EL (cell line): ENCODE results near the gene STK16.

Source experiments
- DNase-seq: peaks from one replicate; pipeline ENCODE4 v3.0.0-alpha.2; 2016

STK16 gene

DNA sequence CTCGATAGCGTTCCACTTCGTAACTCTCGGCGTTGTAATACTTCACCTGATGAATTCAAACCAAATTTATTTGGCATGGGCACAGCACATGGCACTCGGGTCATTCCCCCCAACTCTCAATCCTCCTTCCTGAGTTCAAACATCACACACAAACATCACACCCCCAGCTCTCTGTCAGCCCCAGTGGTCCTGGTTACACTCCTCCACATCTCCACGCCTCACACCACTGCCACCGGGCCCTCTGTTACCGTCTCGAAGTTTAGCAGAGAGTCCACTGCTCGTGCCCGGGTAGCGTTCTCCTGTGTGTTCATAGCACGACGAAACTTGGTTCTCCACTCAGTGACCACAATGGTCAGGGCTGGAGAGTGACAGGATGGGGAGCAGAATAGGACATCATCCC is 31.1 kb upstream of the STK16 start:
- no peak for DNase-seq

DNA sequence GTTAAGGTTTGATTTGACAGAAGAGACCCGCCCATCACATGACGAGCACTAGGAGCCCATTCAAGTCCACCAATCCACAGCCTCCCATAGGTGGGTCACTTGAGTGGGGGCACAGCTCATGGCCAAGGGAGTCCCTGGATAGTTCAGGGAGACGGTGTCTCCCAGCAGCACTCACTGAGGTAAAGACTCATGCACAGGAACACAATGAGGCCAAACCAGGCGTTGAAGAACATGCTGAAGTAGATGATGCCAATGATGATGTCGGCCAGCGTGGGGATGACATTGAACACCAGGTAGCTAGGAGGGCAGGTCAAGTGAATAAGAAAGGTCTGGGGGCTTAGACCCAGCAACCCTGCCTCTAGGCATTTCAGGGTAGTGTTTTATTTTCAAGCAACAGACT is 30.5 kb upstream of the STK16 start:
- DNase-seq = no peak

DNA sequence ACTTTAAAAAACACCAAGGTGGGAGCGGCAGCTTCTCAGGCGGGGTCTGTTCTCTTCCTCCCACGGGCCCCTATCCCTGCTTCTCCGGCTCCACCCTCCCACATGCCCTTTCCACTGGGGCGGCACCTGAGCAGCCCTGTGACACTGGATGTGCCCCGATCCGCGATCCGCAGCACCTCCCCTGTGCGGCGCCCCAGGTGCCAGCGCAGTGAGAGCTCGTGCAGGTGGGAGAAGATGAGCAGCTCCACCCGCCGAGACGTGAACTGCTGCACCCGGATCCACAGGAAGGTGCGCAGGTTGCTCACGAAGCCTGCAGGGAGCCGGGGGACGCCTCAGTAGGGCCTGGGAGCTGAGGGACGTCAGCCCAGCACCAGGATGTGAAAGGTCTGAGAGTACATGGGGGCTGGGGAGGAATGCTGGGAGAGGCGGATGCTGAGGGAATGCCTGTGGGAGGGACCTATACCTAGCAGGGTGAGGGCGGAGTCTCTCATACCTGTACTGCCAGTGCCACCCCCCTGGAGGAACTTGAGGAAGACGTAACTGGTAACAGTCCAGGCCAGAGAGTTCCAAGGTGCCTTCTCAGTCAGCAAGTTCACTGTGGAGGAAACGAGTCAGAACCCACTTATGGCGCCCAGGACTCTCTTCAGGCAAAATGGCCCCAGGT is 29.3 kb upstream of the STK16 start:
- DNase-seq = no peak

DNA sequence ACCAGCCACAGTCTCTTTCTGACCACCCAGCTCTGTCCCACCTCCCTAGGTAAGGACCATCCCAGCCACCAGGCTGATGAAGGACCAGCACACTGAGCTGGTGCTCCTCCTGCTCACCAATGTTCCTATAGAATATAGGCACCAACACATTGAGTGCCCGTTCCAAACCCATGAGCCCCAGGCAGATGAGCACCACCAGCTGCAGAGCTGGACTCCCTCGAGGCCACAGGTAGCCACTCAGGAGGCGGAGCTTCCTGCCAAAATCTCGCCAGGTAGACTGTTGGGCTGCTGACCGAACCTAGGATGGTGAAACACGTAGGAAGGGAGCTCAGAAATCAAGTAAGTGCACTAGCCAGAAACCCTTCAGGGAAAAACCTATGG is 28.8 kb upstream of the STK16 start:
- no peak for DNase-seq

DNA sequence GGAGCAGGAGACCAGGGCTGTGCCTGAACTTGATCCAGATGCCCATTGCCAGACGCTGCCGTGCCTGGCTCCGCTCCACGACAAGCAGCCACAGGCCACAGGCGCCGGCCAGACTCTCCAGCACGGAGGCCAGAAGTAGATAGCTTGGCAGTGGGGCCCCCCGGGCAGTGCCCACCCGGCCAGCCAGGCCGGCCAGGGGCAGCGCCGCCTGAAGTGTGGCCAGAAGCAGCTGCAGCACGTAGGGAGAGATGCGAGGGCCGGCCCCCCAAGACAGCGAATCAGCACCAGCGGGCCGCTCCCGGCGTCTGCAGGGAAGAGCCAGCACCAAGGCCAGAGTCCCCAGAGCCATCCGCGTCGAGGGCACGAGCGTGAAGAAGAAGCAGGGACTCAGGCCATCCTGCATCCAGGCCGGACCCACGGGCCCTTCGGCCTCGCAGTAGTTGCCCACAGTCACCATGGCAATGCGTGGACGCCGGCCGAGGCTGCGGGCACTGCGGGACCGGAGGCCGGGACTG is 27.0 kb upstream of the STK16 start:
- peak; percentile 80 for DNase-seq

DNA sequence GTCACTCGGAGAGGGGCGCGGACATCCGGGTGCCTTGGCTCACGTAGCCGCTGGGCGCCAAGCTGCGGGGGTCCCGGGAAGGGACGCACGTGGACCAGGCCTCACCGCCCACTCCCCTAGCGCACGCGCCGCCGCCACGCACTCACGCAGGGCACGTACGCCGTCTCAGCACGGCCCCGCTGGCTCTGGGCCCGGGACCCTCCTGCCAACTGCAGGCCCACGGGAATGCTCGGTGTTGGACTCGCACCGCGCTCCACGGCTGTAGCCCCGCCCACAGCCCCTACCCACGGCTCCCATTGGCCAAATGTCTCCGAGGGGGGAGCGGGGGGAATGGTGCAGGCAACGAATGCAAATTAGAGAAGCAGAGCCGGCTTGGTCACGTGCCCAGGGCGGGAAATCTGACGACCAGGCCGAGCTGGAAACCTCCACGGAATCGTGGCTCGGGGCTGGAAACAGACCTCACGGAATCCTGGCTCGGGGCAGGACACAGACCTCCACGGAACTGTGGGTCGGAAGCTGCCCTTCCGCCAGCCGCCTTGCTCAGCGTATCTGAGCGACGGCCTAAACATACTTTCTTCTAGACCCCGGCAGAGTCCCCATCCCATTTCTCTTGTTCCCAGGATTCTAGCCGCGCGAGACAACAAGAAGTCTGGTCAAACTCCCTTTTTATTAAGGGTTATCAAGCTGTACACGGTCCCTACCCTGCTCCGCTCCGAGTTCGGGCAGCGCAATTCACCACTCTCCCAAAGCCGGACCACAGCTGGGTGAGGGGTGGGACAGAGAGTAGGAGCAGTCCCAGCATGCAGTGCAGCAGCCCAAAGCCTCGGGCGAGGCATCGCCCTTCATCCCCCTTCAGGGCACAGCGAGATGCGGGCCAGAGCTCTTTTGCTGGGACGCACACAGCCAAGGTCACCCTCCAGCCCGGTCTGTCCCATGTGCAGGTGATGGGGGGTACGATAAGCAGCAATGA is 26.3 kb upstream of the STK16 start, which contains the start of gene ABCB6:
ABCB6 (minus strand) TSS at position 227 of the 970 bp plus-strand sequence. CDS start 285 bp downstream, outside the sequence.
- DNase-seq = peak; percentile 96

DNA sequence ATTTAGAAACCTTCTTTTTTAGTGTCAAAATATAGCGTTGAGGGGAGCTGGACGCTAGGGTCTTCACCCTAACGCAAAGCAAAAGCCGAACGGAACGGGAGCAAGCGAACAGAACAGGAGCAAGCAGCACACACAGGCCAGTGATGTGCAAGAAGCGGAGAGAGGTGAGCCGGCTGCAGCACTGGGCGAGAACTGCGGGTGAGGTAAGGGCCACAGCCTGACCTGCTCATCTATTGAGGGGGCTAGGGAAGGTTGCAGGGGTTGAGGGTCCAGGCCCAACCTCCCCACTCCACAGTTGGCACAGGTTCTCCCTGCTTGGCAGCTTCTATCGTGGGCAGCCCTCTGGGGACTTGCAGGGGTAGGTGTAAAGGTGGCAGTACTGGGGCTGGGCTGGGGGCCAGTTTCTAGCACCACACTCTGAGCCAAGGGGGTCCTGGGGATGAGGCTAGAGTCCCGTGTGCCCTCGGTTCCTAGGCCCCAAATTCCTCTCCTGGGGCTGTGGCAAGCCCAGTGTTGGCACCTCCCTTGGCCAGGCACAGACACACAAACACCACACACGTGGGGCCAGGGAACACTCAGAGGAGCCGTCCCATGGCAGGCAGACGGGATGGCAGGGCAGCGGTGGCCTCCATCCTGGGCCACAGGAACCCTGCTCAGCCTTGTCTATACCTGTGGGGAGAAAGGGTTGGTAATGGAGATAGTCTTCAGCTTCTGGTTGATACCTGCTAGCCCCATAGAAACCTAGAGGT is 25.3 kb upstream of the STK16 start:
- no peak for DNase-seq

DNA sequence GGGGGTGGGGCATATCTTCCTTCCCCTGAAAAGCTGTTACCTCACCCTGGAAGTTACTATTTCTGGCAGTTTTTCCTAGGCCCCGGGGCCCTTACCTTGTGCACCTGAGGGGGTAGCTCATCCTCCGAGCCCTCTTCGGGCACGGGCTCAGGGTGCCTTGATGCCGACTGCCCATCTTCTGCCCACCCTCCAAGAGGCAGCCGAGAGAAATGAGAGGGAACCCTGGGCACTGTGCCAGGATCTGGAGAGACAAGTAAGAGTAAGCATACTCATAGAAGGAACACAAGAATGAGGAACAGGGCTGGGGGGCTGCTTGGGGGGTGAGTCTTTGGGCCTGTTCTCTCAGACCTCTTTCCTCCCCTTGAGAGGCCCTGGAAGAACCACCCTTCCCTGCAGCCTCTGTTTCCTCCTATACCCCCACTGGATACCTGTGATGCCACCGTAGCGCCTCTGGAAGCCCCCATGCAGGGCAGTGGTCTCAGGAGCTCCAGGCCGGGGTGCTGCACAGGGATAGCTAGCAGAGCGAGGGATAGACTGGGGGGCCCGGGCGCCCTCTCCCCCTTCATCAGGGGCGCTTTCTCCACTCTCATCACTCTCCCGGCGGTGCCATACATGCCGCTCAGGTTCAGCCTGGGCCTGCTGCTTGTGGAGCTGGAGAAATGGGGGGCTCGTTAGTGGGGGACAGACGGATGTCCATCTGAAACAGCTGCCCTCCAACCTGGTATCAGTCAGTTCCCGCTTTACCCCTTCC is 24.5 kb upstream of the STK16 start:
- DNase-seq = no peak

DNA sequence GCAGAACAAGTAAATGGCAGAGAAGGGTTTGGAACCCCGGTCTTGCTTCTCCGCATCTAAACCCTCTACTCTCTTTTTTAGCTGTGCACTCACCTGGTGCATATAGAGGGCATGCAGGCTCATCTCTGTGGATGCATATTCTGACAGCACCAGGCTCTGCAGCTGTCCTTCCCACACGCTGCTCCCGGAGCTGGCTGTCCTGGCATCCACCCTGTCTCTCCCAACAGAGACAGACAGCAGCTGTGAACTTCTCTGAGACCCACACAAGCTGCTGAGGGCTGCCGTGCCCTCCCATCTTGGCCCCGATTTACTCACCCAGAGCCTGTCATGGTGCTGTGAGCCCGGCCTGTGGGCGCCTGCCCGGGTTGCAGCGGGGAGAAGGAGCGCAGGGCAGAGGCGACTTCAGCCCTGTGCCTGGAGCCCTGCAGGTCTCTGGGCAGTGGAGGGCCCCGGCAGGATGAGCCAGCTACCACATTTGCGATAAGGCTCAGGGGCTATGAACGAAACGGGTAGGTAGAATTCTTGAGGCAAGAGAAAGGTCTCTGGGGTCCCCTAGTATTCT is 23.2 kb upstream of the STK16 start:
- DNase-seq = no peak

DNA sequence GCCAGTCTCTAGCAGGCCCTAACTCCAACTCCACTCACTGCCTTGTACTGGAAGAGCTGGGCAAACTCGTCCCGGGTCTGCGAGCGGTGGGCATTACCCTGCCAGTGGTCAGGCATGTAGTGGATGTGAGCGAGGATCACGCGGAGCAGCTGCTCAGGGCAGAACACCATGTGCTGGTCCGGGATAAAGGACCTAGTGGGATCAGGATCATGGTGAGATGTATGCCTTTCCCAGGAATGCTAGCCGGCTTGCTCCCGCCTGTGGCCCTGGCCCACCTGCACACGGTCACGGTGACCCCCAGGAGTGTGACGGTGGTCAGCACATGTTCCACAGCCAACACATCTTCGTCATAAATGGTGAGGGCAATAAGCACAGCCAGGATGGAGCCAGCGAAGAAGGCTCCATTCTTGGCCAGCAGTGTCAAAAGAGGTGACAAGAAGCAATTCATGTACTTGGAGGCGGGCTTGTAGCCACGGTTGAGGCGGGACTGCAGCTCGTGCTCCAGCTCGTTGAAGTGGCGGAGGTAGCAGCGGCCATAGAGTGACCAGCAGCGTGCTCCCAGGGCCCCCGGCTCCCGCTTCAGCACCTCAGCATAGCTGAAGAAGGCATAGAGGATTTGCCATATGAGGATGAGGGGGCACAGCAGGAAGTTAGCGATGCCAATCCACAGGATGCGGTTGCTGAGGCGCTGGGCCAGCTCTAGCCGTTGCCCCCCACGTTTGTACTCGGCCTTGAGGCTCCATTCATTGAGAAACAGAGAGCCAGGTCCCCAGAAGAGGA is 21.3 kb upstream of the STK16 start:
- no peak for DNase-seq

DNA sequence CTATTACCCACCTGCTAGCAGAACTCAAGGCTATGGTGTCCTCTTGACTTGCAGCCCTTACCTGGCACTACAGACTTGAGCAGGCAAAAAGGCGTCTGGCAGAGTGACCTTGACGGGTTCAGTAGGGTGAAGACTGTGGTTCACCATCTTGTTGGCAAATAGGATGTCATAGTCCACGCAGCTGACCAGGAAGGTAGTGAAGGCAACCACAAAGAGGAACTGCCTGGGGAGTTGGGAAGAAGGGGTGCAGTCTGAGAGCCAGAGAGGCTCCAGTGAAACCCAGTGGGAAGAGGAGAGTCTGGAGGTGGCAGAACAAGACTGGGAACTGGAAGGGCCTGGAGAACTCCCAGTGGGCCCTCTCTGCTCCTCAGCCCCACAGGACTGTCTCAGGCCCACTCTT is 19.9 kb upstream of the STK16 start:
- no peak for DNase-seq

DNA sequence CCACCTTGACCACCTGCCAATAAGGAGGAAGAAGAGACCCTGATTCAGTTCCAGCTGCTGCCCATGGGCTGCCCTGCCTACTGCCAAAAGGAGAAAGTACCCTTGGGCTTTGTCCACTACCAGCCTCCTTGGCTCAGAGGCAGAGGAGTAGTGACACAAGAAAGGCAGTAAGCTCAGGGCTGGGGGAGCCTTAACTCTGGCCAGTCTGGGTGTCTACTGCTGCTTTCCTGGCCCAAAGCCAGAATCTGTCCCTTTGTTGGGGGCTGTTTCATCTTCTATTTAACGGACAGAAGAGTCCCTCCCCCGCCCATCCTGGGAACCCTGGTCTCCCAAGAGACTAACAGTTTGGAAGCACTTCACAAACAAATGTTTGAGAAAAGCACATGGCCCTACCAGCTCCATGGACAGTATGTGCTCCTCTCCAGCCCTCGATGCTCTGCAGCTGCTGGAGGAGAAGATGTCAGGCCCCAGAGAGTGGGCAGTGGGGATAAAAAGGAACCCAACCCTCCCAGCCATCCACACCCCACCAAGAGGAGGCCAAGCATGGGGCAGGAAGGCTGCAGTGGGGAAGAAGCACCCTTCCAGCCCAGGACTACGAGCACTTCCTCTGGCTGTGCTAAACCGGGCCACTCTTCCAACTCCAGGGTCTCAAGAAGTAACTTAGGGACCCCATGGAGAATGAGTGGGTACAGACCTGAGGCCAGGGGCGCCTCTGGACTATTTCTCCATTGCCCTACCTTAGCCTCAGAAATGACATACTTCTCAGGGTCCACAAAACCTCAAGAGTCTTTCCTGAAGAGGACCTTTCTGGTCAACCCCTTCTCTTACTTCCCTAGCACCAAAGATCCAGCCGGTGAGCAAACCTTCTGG is 17.0 kb upstream of the STK16 start:
- DNase-seq = no peak

DNA sequence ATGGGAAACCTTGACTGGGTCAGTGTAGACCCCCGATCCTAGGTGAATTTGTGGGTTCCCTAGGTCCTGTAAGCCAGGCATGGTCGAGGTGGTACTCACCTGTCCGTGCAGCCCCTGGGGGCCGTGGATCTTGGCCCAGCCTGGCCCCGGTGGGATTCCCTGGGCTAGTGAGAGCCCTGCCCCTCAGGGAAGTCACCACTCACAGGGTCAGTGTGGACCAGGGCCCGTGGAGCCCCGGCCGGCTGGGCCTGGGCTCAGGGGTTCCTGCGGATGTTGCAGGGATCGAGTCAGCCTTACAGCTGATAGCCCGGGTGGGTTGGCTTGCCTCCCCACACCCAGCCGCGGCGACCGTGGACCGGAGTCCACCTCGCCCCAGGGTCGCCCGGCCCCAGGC is 16.4 kb upstream of the STK16 start:
- no peak for DNase-seq

DNA sequence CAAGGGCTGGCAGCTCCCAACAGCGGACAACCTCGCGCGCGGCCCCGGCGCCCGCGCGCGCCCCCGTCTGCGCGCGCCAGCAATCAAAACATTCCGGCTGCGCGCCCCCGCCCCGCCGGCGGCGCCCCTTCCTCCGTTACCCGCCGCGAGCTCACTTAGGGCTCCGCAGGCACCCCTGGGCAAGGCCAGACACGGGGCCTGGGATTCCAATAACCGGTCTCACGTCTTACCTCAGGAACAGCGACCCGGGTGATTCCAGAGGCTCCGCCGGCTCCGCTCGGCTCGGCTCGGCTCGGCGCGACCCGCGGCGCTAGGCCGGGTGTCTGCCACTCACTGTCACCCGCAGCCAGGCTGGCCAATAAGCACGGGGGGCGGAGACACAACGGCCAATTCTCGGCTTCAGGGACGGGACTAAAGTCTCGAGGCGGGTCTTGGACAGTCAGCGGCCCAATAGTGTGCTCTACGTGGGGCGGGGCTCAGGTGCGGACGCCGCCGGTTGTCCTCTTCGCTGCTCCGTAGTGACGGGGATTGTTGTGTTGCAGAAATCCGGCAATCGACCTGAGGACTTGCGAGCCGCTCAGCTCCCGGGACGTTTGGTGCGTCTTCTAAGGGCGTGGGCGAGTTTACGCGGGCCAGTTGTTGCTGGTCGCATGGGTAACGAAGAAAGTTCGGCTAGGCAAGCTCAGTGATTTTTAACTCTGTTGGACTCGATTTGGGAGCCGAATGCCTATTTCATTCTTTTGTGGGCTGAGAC is 15.8 kb upstream of the STK16 start, which contains the start of the genes ANKZF1 and ATG9A:
ANKZF1 (plus strand) TSS at position 502 of the 754 bp plus-strand sequence. CDS start 452 bp downstream, outside the sequence.
ATG9A (minus strand) TSS at position 332 of the 754 bp plus-strand sequence. CDS start 1,612 bp downstream, outside the sequence.
- DNase-seq = peak; percentile 99

DNA sequence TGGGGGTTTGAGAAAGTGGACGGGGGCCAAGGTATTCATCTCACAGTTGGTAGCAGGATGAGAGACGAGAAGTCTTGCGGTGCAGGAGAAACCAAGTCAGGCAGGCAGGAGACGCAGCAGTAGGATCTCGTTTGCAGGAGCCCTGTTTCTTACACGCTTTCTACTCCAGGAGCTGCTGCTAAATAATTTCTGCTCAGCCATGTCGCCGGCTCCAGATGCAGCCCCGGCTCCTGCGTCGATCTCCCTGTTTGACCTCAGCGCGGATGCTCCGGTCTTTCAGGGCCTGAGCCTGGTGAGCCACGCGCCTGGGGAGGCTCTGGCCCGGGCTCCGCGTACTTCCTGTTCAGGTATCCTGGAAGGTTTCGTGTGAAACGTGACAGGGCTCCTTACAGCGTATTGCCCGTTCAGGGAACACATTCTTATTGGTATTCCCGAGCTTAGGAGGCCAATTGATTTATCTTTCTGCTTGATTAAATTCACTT is 15.2 kb upstream of the STK16 start:
- peak; percentile 72 for DNase-seq

DNA sequence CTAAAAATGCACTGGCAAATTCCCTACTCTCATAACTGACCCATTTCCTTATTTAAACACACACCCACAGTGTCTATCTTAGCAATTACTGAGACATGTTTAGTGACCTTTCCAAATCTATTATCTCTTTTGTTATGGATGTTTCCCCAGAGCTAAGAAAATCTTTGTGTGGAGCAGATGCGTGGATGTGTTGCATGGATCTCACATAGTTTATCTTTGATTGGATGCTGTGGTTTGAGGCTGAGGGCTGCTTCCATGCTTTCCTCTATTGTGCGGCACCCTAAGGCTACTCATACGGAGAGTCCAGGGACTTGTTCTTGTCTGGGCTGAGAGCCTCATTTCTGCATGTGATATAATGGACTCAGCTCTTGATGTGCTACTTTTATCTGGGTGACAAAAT is 10.9 kb upstream of the STK16 start:
- no peak for DNase-seq

DNA sequence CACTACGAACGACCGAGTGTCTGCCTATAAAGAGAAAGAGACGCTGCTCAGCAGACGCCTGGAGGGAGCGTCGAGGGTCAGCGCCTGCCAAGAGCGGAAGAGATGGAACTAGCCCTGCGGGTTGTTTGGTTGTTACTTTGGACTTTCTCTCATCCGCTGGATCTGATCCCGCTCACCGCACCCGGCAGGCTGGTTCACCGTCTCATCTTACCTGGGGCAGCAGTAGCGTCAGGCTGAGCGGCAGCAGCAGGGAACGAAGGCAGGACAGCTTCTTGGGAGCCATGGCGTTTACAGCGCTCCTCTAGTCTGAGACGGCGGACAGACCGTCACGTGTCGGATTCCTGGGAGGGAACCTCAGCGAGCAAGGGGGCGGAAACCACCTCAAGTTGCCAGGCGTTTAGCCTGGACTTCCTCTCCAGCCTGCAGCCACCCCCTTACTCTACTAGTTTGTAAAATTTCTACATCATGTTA is 2.0 kb upstream of the STK16 start:
- no peak for DNase-seq

DNA sequence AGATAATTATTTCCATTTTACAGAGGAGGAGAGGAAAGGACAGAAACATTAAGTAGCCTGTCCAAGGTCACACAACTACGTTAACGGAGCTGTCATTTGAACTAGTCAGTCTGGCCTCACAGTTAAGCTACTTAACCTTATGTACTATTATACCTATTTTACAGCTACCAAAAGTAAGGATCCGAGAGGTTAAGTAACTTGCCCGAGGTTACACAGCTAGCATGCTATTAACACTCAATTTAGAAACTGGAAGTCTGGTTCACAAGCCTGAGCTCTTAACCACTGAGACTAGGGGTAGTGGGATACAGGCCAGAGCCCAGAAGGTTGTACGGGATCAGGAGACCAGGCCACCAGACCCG is 511 bp upstream of the STK16 start:
- no peak for DNase-seq

DNA sequence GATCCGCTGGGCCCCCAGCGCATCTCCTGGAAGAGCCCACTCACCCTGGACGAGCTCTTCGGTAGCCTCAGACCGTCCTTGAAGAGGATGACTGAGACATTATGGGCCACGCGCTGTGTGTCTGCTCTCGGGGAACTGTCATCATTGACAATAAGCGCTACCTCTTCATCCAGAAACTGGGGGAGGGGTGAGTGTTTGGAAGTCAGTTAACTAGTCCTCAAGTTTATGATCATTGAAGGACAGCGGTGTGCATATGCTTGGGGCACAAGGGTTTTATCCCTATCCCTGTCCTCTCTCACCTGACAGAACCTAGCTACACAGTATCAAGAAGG is 586 bp downstream of the STK16 start:
- no peak for DNase-seq
